ENCODE data around the gene DENND1B. TPM values are rescaled to one million over a fixed set of nuclear protein-coding genes. Genes with fewer than 3 reads are reported as not detected.
"Not testable (repeated sequence)": the region's sequence is repeated elsewhere in the genome, so short reads cannot be mapped to it uniquely, and the experiment has no call there.

The DENND1B gene
- total RNA-seq, 1 donor from 2014 or later = 13.1 TPM

- H3K9me3 Mint-ChIP-seq = no peaks in the 10 kb centered on the region
Measured at GRCh38 chr1:197515421-197515820, 259.9 kb downstream of the DENND1B start.

GRCh38 chr1:197510691-197511378 is 264.4 kb downstream of the DENND1B start:
- H3K9ac ChIP-seq = no peak overlapping the region
- TF ChIP-seq EZH2 (IDR thresholded peaks at IDR 0.05) (no peak), CTCF (IDR thresholded peaks at IDR 0.05) (no peak), EZH2phosphoT487 (IDR thresholded peaks at IDR 0.05) (no peak)
- H3K4me1 ChIP-seq = no peaks in the 10 kb centered on the region
- Mint-ChIP-seq H3K27ac (no peak overlapping the region), H3K27me3 (ENCODE audit: insufficient read depth, low read depth) (no peaks in the 10 kb centered on the region), H3K4me3 (no peak overlapping the region), H3K9me3 (no peaks in the 10 kb centered on the region), H3K36me3 (no peaks in the 10 kb centered on the region), H3K4me1 (no peaks in the 10 kb centered on the region)
- no peaks in the 10 kb centered on the region for H3F3A ChIP-seq (ENCODE audit: low read depth)
- H3K9me3 ChIP-seq (ENCODE audit: low read depth) = no peaks in the 10 kb centered on the region
- no peak overlapping the region for H3K4me3 ChIP-seq
- no peak overlapping the region for H3K27ac ChIP-seq
- no peaks in the 10 kb centered on the region for H4K20me1 ChIP-seq (ENCODE audit: low read depth)
- no peaks in the 10 kb centered on the region for H3K27me3 ChIP-seq
- no peak overlapping the region for H3K4me2 ChIP-seq
- no peak for DNase-seq (ENCODE audit: low spot score)
- no peaks in the 10 kb centered on the region for H3K79me2 ChIP-seq (ENCODE audit: low read depth)
- no peak overlapping the region for H2AFZ ChIP-seq (replicated peaks)
- H3K36me3 ChIP-seq = no peaks in the 10 kb centered on the region

More at GRCh38 chr1:197515421-197515820, 259.9 kb downstream of the DENND1B start:
- Histone ChIP-seq H3K4me1 (no peaks in the 10 kb centered on the region), H3K9me3 (ENCODE audit: low read depth) (no peaks in the 10 kb centered on the region), H3F3A (ENCODE audit: low read depth) (no peaks in the 10 kb centered on the region), H3K27me3 (no peaks in the 10 kb centered on the region), H3K79me2 (ENCODE audit: low read depth) (no peaks in the 10 kb centered on the region), H2AFZ (replicated peaks) (no peak overlapping the region), H3K36me3 (no peaks in the 10 kb centered on the region), H3K27ac (no peak overlapping the region), H3K9ac (no peak overlapping the region), H3K4me3 (no peak overlapping the region), H3K4me2 (no peak overlapping the region), H4K20me1 (ENCODE audit: low read depth) (no peaks in the 10 kb centered on the region)
- Mint-ChIP-seq H3K36me3 (no peaks in the 10 kb centered on the region), H3K4me1 (no peaks in the 10 kb centered on the region), H3K4me3 (no peak overlapping the region), H3K27ac (no peak overlapping the region), H3K27me3 (ENCODE audit: insufficient read depth, low read depth) (no peaks in the 10 kb centered on the region)
- no peak for TF ChIP-seq EZH2 (IDR thresholded peaks at IDR 0.05)
- no peak for TF ChIP-seq EZH2phosphoT487 (IDR thresholded peaks at IDR 0.05)
- no peak for TF ChIP-seq CTCF (IDR thresholded peaks at IDR 0.05)
- DNase-seq (ENCODE audit: low spot score) = no peak

GRCh38 chr1:197496722-197497121 is 278.6 kb downstream of the DENND1B start:
- no peak for TF ChIP-seq CTCF (IDR thresholded peaks at IDR 0.05)
- no peak for TF ChIP-seq EZH2 (IDR thresholded peaks at IDR 0.05)
- TF ChIP-seq EZH2phosphoT487 (IDR thresholded peaks at IDR 0.05) = no peak
- H3K36me3 Mint-ChIP-seq = no peaks in the 10 kb centered on the region

GRCh38 chr1:197491505-197491904 is 283.8 kb downstream of the DENND1B start:
- not testable (repeated sequence) for H3K4me2 ChIP-seq; H3K36me3 ChIP-seq; H3K79me2 ChIP-seq (ENCODE audit: low read depth); H3K4me1 Mint-ChIP-seq; H3K27me3 Mint-ChIP-seq (ENCODE audit: insufficient read depth, low read depth); H3K27ac ChIP-seq; H3K4me3 ChIP-seq; H3K9me3 Mint-ChIP-seq; H4K20me1 ChIP-seq (ENCODE audit: low read depth); H3K9me3 ChIP-seq (ENCODE audit: low read depth); H3K36me3 Mint-ChIP-seq; H3K4me3 Mint-ChIP-seq; H2AFZ ChIP-seq (replicated peaks); H3K27ac Mint-ChIP-seq; H3K27me3 ChIP-seq; DNase-seq (ENCODE audit: low spot score); H3K9ac ChIP-seq; H3F3A ChIP-seq (ENCODE audit: low read depth); H3K4me1 ChIP-seq

More at GRCh38 chr1:197496722-197497121, 278.6 kb downstream of the DENND1B start:
- Histone ChIP-seq H3K79me2 (ENCODE audit: low read depth) (no peaks in the 10 kb centered on the region), H3F3A (ENCODE audit: low read depth) (no peaks in the 10 kb centered on the region), H3K9ac (no peak overlapping the region), H3K27me3 (no peaks in the 10 kb centered on the region), H4K20me1 (ENCODE audit: low read depth) (no peaks in the 10 kb centered on the region), H3K9me3 (ENCODE audit: low read depth) (no peaks in the 10 kb centered on the region), H3K4me2 (no peak overlapping the region), H2AFZ (replicated peaks) (no peak overlapping the region), H3K36me3 (no peaks in the 10 kb centered on the region), H3K4me1 (no peaks in the 10 kb centered on the region), H3K27ac (no peak overlapping the region), H3K4me3 (no peak overlapping the region)
- no peak for DNase-seq (ENCODE audit: low spot score)
- Mint-ChIP-seq H3K27ac (no peak overlapping the region), H3K27me3 (ENCODE audit: insufficient read depth, low read depth) (no peaks in the 10 kb centered on the region), H3K4me3 (no peak overlapping the region), H3K9me3 (no peaks in the 10 kb centered on the region), H3K4me1 (no peaks in the 10 kb centered on the region)

Data from neural progenitor cell (in vitro differentiated cells).